ENCODE results near the gene DAPK1. TPM values are rescaled to one million over a fixed set of nuclear protein-coding genes. Genes with fewer than 3 reads are reported as not detected.

The DAPK1 gene
- total RNA-seq, 4 donors from 2014 or later, result 5.4 to 13.4 (median 9.8) TPM

GRCh38 chr9:87564791-87565241, 67.1 kb downstream of the DAPK1 start:
- Histone ChIP-seq H3K27me3 (no peaks in the 10 kb centered on the region), H3K27ac (no peak overlapping the region), H3K4me3 (no peak overlapping the region), H3K9me3 (no peaks in the 10 kb centered on the region), H3K36me3 (no peaks in the 10 kb centered on the region), H3K4me1 (peaks cover 11% of the 10 kb centered on the region)
- TF ChIP-seq POLR2A (IDR thresholded peaks at IDR 0.05) (no peak), EP300 (IDR thresholded peaks at IDR 0.05) (no peak), POLR2AphosphoS5 (IDR thresholded peaks at IDR 0.05) (no peak), CTCF (IDR thresholded peaks at IDR 0.05) (no peak)
- WGBS, result 50% methylated on average over 4 of the region's 4 CpGs
- DNase-seq (ENCODE audit: low spot score in 2 of 2), result no peak

GRCh38 chr9:87567001-87567400, 69.3 kb downstream of the DAPK1 start:
- no peak overlapping the region for H3K4me3 ChIP-seq
- H3K9me3 ChIP-seq, result no peaks in the 10 kb centered on the region
- DNase-seq (ENCODE audit: low spot score in 2 of 2), result no peak
- H3K27ac ChIP-seq, result no peak overlapping the region
- WGBS, result 29% methylated on average over 4 of the region's 4 CpGs
- no peaks in the 10 kb centered on the region for H3K27me3 ChIP-seq
- TF ChIP-seq CTCF (IDR thresholded peaks at IDR 0.05) (no peak), POLR2A (IDR thresholded peaks at IDR 0.05) (no peak), EP300 (IDR thresholded peaks at IDR 0.05) (no peak), POLR2AphosphoS5 (IDR thresholded peaks at IDR 0.05) (no peak)
- peaks cover 22% of the 10 kb centered on the region for H3K4me1 ChIP-seq
- H3K36me3 ChIP-seq, result no peaks in the 10 kb centered on the region

GRCh38 chr9:87567571-87567970, 69.9 kb downstream of the DAPK1 start:
- Histone ChIP-seq H3K9me3 (no peaks in the 10 kb centered on the region), H3K36me3 (no peaks in the 10 kb centered on the region), H3K4me1 (peaks cover 24% of the 10 kb centered on the region), H3K4me3 (no peak overlapping the region), H3K27me3 (no peaks in the 10 kb centered on the region), H3K27ac (no peak overlapping the region)
- 81% methylated on average over 7 of the region's 7 CpGs for WGBS
- no peak for DNase-seq (ENCODE audit: low spot score in 2 of 2)
- TF ChIP-seq POLR2A (IDR thresholded peaks at IDR 0.05) (no peak), CTCF (IDR thresholded peaks at IDR 0.05) (no peak)

- no peaks in the 10 kb centered on the region for H3K36me3 ChIP-seq
- no peaks in the 10 kb centered on the region for H3K9me3 ChIP-seq
- 81% methylated on average over 7 of the region's 9 CpGs for WGBS
- peaks cover 24% of the 10 kb centered on the region for H3K4me1 ChIP-seq
- H3K27me3 ChIP-seq, result no peaks in the 10 kb centered on the region
- H3K4me3 ChIP-seq, result no peak overlapping the region
- TF ChIP-seq POLR2AphosphoS5 (IDR thresholded peaks at IDR 0.05), result no peak
- no peak for TF ChIP-seq POLR2A (IDR thresholded peaks at IDR 0.05)
- no peak for TF ChIP-seq EP300 (IDR thresholded peaks at IDR 0.05)
- no peak for TF ChIP-seq CTCF (IDR thresholded peaks at IDR 0.05)
- no peak overlapping the region for H3K27ac ChIP-seq
- no peak for DNase-seq (ENCODE audit: low spot score in 2 of 2)
These were observed 70.3 kb downstream of the DAPK1 start for GRCh38 chr9:87567983-87568382.

GRCh38 chr9:87568401-87568800, 70.7 kb downstream of the DAPK1 start:
- WGBS, result 74% methylated on average over 3 of the region's 3 CpGs
- Histone ChIP-seq H3K27ac (no peak overlapping the region), H3K9me3 (no peaks in the 10 kb centered on the region), H3K4me1 (peaks cover 24% of the 10 kb centered on the region), H3K4me3 (no peak overlapping the region), H3K27me3 (no peaks in the 10 kb centered on the region), H3K36me3 (no peaks in the 10 kb centered on the region)
- DNase-seq (ENCODE audit: low spot score in 2 of 2), result no peak
- no peak for TF ChIP-seq POLR2AphosphoS5 (IDR thresholded peaks at IDR 0.05)
- no peak for TF ChIP-seq POLR2A (IDR thresholded peaks at IDR 0.05)

GRCh38 chr9:87569008-87569509, 71.4 kb downstream of the DAPK1 start:
- H3K9me3 ChIP-seq, result no peaks in the 10 kb centered on the region
- no peak for DNase-seq (ENCODE audit: low spot score in 2 of 2)
- WGBS, result 78% methylated on average over 6 of the region's 6 CpGs
- no peaks in the 10 kb centered on the region for H3K36me3 ChIP-seq
- TF ChIP-seq CTCF (IDR thresholded peaks at IDR 0.05) (no peak), POLR2A (IDR thresholded peaks at IDR 0.05) (no peak), EP300 (IDR thresholded peaks at IDR 0.05) (no peak), POLR2AphosphoS5 (IDR thresholded peaks at IDR 0.05) (no peak)
- H3K27me3 ChIP-seq, result no peaks in the 10 kb centered on the region
- H3K27ac ChIP-seq, result peak overlapping the region; percentile 69
- no peak overlapping the region for H3K4me3 ChIP-seq
- H3K4me1 ChIP-seq, result peaks cover 24% of the 10 kb centered on the region

Data from suprapubic skin (tissue), 4 donors.